Measurements from ENCODE around the gene ELOVL6. TPM values are rescaled to one million over a fixed set of nuclear protein-coding genes. Genes with fewer than 3 reads are reported as not detected.

The ELOVL6 gene
- total and polyA plus RNA-seq, 2 donors (not counting 1 experiment from before 2014, with no cell fraction given), result 15.0 to 43.4 TPM

GRCh38 chr4:110104661-110105060 is 93.8 kb downstream of the ELOVL6 start:
- Histone ChIP-seq H2AFZ (ENCODE audit: low read length) (no peak overlapping the region), H3K4me2 (ENCODE audit: extremely low read depth, insufficient read depth, low read length) (no peak overlapping the region), H3K27ac (ENCODE audit: insufficient read depth, low read length) (no peak overlapping the region), H3K9me3 (ENCODE audit: control insufficient read depth, insufficient read depth, low read depth, low read length) (no peaks in the 10 kb centered on the region), H3K79me2 (ENCODE audit: control insufficient read depth, insufficient read depth, low read length) (no peaks in the 10 kb centered on the region), H3K27me3 (ENCODE audit: control insufficient read depth, insufficient read depth, low read length) (no peaks in the 10 kb centered on the region), H3K36me3 (ENCODE audit: control insufficient read depth, insufficient read depth, low read length) (no peaks in the 10 kb centered on the region), H3K4me1 (ENCODE audit: control insufficient read depth, extremely low read depth, insufficient read depth, low read length) (peaks cover 3% of the 10 kb centered on the region), H3K4me3 (replicated peaks in 1 of 4; ENCODE audit: control extremely low read depth in 1 of 4, insufficient read depth in 1 of 4, low read depth in 3 of 4, low read length in 4 of 4) (no peak overlapping the region), H4K20me1 (ENCODE audit: control insufficient read depth, extremely low read depth, insufficient read depth, low read length) (no peaks in the 10 kb centered on the region), H3K9ac (ENCODE audit: insufficient read depth, low read length) (no peak overlapping the region)
- DNase-seq (ENCODE audit: low read depth in 2 of 2), result no peak
- TF ChIP-seq EZH2 (IDR thresholded peaks at IDR 0.05; ENCODE audit: low read length, missing control alignments) (no peak), CTCF (conservative IDR thresholded peaks at IDR 0.05 in 1 of 2, IDR thresholded peaks at IDR 0.05 in 1 of 2; ENCODE audit: low read depth in 1 of 2, low read length in 2 of 2) (no peak)

GRCh38 chr4:110099638-110100037 is 98.8 kb downstream of the ELOVL6 start:
- Histone ChIP-seq H3K9me3 (ENCODE audit: control insufficient read depth, insufficient read depth, low read depth, low read length) (no peaks in the 10 kb centered on the region), H3K4me2 (ENCODE audit: extremely low read depth, insufficient read depth, low read length) (no peak overlapping the region), H3K4me1 (ENCODE audit: control insufficient read depth, extremely low read depth, insufficient read depth, low read length) (no peaks in the 10 kb centered on the region), H3K4me3 (replicated peaks in 1 of 4; ENCODE audit: control extremely low read depth in 1 of 4, insufficient read depth in 1 of 4, low read depth in 3 of 4, low read length in 4 of 4) (no peak overlapping the region), H3K36me3 (ENCODE audit: control insufficient read depth, insufficient read depth, low read length) (no peaks in the 10 kb centered on the region), H3K79me2 (ENCODE audit: control insufficient read depth, insufficient read depth, low read length) (no peaks in the 10 kb centered on the region), H2AFZ (ENCODE audit: low read length) (no peak overlapping the region), H3K27me3 (ENCODE audit: control insufficient read depth, insufficient read depth, low read length) (no peaks in the 10 kb centered on the region), H4K20me1 (ENCODE audit: control insufficient read depth, extremely low read depth, insufficient read depth, low read length) (no peaks in the 10 kb centered on the region), H3K9ac (ENCODE audit: insufficient read depth, low read length) (no peak overlapping the region), H3K27ac (ENCODE audit: insufficient read depth, low read length) (no peak overlapping the region)
- TF ChIP-seq EZH2 (IDR thresholded peaks at IDR 0.05; ENCODE audit: low read length, missing control alignments) (no peak), CTCF (conservative IDR thresholded peaks at IDR 0.05 in 1 of 2, IDR thresholded peaks at IDR 0.05 in 1 of 2; ENCODE audit: low read depth in 1 of 2, low read length in 2 of 2) (no peak)
- no peak for DNase-seq (ENCODE audit: low read depth in 2 of 2)

GRCh38 chr4:110096405-110096804 is 102.0 kb downstream of the ELOVL6 start:
- Histone ChIP-seq H3K27me3 (ENCODE audit: control insufficient read depth, insufficient read depth, low read length) (no peaks in the 10 kb centered on the region), H3K36me3 (ENCODE audit: control insufficient read depth, insufficient read depth, low read length) (no peaks in the 10 kb centered on the region), H3K4me1 (ENCODE audit: control insufficient read depth, extremely low read depth, insufficient read depth, low read length) (peaks cover 4% of the 10 kb centered on the region), H3K79me2 (ENCODE audit: control insufficient read depth, insufficient read depth, low read length) (no peaks in the 10 kb centered on the region), H3K9ac (ENCODE audit: insufficient read depth, low read length) (no peak overlapping the region), H2AFZ (ENCODE audit: low read length) (no peak overlapping the region), H3K27ac (ENCODE audit: insufficient read depth, low read length) (no peak overlapping the region), H3K9me3 (ENCODE audit: control insufficient read depth, insufficient read depth, low read depth, low read length) (no peaks in the 10 kb centered on the region), H4K20me1 (ENCODE audit: control insufficient read depth, extremely low read depth, insufficient read depth, low read length) (no peaks in the 10 kb centered on the region), H3K4me2 (ENCODE audit: extremely low read depth, insufficient read depth, low read length) (no peak overlapping the region), H3K4me3 (replicated peaks in 1 of 4; ENCODE audit: control extremely low read depth in 1 of 4, insufficient read depth in 1 of 4, low read depth in 3 of 4, low read length in 4 of 4) (no peak overlapping the region)
- DNase-seq (ENCODE audit: low read depth in 2 of 2), result peak in 1 of 2 donors; percentile 30
- TF ChIP-seq CTCF (conservative IDR thresholded peaks at IDR 0.05 in 1 of 2, IDR thresholded peaks at IDR 0.05 in 1 of 2; ENCODE audit: low read depth in 1 of 2, low read length in 2 of 2) (no peak), EZH2 (IDR thresholded peaks at IDR 0.05; ENCODE audit: low read length, missing control alignments) (no peak)
